Rectal smooth muscle tissue (tissue), 1 donor: Measurements from ENCODE around the gene KRT35.

Source experiments
- H3K27ac ChIP-seq: one replicate; pipeline ENCODE4 v1.7.0; 2013; ENCODE audit warnings: low read depth, low read length, inconsistent platforms
- H3K27me3 ChIP-seq: one replicate; pipeline ENCODE4 v1.7.0; 2013; ENCODE audit warnings: low read length; ENCODE audit not compliant: control insufficient read depth, insufficient read depth
- H3K36me3 ChIP-seq: one replicate; pipeline ENCODE4 v1.7.0; 2013; ENCODE audit warnings: low read length; ENCODE audit not compliant: control insufficient read depth, insufficient read depth
- H3K4me1 ChIP-seq: one replicate; pipeline ENCODE4 v1.7.0; 2013; ENCODE audit warnings: low read length; ENCODE audit not compliant: control insufficient read depth, insufficient read depth
- H3K4me3 ChIP-seq: one replicate; pipeline ENCODE4 v1.7.0; 2013; ENCODE audit warnings: low read length
- H3K9ac ChIP-seq: one replicate; pipeline ENCODE4 v1.7.0; 2013; ENCODE audit warnings: low read length

Gene KRT35

DNA sequence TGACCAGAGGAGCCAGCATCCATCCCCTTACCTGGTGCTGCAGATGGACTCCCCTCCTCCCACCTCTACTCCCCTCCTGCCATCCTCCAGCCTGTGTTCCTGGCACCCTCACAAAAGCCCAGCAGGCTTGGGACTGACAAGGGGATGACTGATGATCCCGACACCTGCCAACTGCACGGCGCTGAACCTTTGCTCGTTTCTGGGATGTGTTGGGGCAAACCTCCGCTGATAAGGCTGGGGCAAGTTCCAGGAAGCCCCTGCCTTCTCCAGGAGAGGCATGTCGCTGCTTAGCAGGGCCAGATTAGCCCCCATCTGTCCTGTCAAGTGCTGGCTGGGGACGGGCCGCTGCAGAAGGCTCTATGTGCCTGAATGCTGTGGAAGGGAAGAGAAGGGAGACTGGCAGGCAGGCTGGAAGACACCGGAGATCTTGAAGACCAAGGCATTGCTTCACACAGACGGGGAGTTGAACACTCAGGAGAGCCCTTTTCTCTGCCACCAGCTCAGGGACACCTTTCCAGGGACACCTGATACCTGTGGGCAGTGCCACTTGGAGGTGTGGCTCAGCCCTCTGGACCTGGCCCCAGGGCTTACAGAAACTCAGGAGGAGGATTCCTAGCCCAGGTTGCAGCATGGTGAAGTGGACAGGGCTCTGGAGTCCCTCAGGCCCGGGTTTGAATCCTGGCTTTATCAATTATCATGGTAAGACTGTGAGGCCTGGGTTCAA lies 38.7 kb upstream of the KRT35 start:
- no peaks in the 10 kb centered on the region for H3K36me3 ChIP-seq
- H3K4me3 ChIP-seq = no peak overlapping the region
- no peaks in the 10 kb centered on the region for H3K27me3 ChIP-seq
- no peaks in the 10 kb centered on the region for H3K4me1 ChIP-seq
- H3K9ac ChIP-seq = no peak overlapping the region
- no peak overlapping the region for H3K27ac ChIP-seq

DNA sequence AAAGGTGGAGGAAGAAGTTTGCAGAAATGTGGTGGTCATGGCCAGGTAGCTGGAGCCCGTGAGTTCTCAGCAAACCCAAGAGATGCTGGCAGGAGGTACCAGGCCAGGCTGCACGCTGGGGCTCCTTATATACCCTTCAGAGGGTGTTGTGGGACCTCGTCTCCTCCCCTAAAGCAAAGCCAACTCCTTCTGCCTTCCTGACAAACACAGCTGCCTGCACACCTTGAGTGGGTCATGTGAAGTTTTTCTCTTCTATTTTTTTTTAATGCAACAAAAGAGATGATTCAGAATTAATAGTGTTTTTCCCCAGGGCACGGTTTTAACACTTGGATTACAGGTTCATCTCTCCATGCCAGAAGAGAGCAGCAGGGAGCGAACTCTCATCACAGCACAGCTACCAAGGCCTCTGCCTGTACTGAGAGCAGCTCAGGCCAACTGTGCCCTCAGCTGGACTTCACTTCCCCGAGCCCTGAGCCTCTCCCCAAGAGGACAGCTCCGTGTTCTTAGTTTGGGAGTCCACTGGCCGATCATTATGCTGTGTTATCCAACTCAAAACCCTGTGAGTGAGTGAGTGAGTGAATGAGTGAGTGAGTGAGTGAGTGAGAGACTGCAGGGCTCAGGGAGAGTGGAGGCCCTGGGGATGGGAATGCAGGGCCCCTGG lies 38.0 kb upstream of the KRT35 start, which contains the start of gene KRT15:
Gene KRT15, minus strand, starts transcription at position 102 of the 661 bp plus-strand sequence. Its CDS starts 63 bp downstream, at position 39.
- H3K27me3 ChIP-seq = no peaks in the 10 kb centered on the region
- H3K4me3 ChIP-seq = no peak within 1 kb of the TSS

DNA sequence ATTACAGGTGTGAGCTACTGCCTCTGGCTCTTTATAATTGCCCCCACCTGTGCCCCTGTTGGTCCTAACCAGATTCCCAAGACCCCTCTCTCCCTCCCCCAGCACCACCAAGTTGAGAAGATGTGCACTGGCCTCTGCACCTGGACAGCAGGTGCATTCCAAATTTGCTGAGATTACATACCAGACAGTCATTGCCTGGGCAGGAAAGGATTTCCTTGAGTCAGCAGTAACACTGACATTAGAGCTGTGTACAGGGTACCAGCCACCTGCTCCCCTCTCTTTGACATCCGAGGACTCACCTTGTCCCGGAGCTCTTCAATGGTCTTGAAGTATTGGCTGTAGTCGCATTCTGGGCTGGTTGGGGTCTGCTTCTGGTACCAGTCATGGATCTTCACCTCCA lies 37.1 kb upstream of the KRT35 start:
- Histone ChIP-seq H3K27me3 (no peaks in the 10 kb centered on the region), H3K27ac (no peak overlapping the region), H3K4me1 (no peaks in the 10 kb centered on the region), H3K36me3 (no peaks in the 10 kb centered on the region), H3K9ac (no peak overlapping the region), H3K4me3 (no peak overlapping the region)

More for the DNA sequence above, 38.0 kb upstream of the KRT35 start, which contains the start of gene KRT15:
- Histone ChIP-seq H3K27ac (no peak within 1 kb of the TSS), H3K36me3 (no peaks in the 10 kb centered on the region), H3K4me1 (no peaks in the 10 kb centered on the region), H3K9ac (no peak within 1 kb of the TSS)

DNA sequence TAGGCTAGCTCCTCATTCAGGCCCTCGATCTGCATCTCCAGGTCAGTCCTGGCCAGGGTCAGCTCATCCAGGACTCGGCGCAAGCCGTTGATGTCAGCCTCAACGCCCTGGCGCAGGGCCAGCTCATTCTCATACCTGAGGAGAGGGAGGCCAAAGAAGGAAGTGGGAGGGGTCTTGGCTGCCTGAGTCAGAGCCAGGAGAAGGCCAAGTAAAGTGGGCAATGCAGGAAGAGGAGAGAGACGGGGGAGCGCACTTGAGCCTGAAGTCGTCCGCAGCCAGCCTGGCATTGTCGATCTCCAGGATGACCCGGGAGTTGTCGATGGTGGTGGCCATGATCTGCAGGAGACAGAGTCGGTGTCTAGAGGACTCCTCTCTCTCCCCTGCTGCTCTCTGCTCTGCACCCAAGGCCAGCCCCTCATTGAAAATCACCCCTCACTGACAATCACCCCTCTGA lies 35.9 kb upstream of the KRT35 start:
- Histone ChIP-seq H3K4me1 (no peaks in the 10 kb centered on the region), H3K36me3 (no peaks in the 10 kb centered on the region), H3K4me3 (no peak overlapping the region)

DNA sequence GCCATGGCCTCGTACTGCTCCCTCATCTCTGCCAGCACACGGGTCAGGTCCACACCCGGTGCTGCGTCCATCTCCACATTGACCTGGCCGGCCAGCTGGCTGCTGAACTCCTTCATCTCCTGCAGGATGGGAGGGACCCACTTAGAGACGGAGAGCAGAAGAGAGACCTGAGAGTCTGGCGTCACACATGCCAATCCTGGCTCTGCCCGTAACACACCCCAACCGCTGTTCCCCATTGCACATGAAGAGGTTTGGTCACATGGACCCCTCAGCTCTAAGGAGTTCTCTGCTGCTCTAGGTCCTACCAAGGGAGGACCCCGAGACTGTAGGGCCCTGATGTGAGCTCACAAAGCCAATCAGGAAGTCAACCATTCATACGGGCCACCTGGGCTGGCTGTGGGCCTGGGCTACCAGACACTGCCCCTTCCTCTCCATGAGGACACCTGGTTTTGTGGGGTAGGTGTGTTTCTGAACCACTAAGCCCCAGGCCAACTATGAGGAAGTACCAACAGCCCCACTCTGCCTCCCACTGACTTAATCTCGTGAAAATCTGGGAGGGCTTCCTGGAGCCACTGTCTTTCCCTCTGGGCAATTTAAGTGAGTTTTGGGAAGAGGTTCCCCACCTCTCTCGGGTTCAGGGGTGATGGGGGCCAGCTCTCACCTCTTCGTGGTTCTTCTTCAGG lies 35.3 kb upstream of the KRT35 start:
- H3K4me1 ChIP-seq = no peaks in the 10 kb centered on the region
- H3K9ac ChIP-seq = no peak overlapping the region
- no peaks in the 10 kb centered on the region for H3K36me3 ChIP-seq
- H3K27ac ChIP-seq = no peak overlapping the region
- no peaks in the 10 kb centered on the region for H3K27me3 ChIP-seq
- H3K4me3 ChIP-seq = no peak overlapping the region

More for the DNA sequence above, 35.9 kb upstream of the KRT35 start:
- no peak overlapping the region for H3K9ac ChIP-seq
- no peak overlapping the region for H3K27ac ChIP-seq
- no peaks in the 10 kb centered on the region for H3K27me3 ChIP-seq

DNA sequence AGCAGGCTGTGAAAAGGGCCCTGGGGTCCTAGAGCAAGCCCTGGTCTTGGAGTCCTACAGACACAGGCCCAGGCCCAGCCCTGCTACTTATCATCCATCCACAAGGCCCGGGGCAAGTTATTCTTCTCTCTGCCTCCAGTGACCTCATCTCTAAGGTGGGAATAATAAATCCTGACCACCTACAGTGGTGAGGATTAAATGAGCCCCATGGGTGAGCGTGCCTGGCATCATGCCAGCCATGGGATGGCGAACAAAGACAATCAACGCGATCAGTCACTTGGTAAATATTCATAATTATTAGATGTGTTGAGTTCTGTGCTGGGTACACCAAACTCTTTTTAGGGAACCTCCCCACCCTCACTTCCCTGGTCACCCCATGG lies 32.2 kb upstream of the KRT35 start:
- Histone ChIP-seq H3K27me3 (no peaks in the 10 kb centered on the region), H3K4me1 (no peaks in the 10 kb centered on the region), H3K27ac (no peak overlapping the region), H3K4me3 (no peak overlapping the region), H3K36me3 (no peaks in the 10 kb centered on the region), H3K9ac (no peak overlapping the region)

DNA sequence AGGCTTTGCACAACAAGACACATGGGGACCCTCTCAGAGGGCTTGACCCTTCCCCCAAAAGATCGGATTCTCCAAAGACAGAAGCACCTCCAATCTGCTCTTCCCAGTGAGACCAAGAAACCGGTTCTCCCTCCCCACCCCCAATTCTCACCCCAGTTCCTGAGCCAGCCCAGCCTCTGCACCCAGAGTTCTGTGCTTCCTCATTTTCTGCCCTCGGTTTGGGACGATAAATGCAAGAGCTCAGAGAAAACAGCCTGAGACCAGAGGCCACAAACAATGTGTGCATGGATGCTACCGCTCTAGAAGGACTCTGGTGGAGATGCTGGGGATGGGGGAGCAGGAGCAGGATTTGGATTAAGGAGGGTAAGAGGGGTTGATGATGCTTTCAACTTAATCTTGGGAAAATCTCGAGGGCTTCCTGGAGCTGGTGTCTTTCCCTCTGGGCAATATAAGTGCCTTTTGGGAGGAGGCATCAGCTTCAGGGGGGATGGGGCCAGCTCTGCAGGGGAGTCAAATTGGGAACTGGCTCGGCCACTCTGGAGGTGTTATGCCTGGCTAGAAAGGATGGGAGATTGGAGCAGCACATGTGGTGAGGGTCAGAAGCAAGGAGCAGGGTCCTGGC lies 31.7 kb upstream of the KRT35 start:
- H3K27ac ChIP-seq = no peak overlapping the region
- no peaks in the 10 kb centered on the region for H3K4me1 ChIP-seq
- no peaks in the 10 kb centered on the region for H3K27me3 ChIP-seq
- no peak overlapping the region for H3K4me3 ChIP-seq
- H3K9ac ChIP-seq = no peak overlapping the region
- no peaks in the 10 kb centered on the region for H3K36me3 ChIP-seq

DNA sequence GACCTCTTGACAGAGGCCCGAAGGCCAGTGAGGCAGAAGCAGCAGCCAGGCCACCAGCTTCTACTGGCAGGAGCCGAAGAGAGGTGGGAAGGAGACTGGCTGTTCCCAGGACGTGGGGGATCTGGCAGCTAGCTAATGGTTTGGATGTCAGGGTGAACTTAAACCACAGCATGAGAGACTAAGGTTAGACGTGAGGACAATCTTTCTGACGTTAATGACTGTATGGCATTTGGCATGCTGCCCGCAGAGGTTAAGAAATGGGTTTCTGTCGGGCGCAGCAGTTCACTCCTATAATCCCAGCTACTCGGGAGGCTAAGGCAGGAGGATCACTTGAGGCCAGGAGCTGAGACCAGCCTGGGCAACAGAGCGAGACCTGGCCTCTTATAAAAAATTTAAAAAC lies 30.8 kb upstream of the KRT35 start:
- H3K9ac ChIP-seq = no peak overlapping the region
- H3K27ac ChIP-seq = no peak overlapping the region

DNA sequence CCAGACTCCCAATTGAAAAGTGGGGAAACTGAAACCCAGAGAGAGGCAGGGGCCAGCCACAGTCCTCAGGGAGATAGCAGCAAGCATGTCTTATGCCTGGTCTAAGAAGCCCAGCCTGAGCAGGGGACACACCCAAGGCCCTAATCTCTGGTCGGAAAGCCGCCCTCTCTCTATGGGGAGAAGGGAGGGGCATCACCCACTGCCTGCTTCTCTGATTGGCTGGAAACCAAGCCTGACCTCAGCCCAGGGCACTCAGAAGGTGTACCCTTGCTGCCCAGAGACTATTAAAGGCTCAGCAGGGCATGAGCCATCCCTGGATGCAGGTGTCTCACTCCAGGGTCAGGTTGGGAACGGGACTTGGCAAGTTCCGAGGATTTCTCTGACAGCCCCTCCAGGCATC lies 30.2 kb upstream of the KRT35 start:
- no peaks in the 10 kb centered on the region for H3K4me1 ChIP-seq
- H3K27me3 ChIP-seq = no peaks in the 10 kb centered on the region
- H3K36me3 ChIP-seq = no peaks in the 10 kb centered on the region
- H3K9ac ChIP-seq = no peak overlapping the region
- H3K27ac ChIP-seq = no peak overlapping the region
- no peak overlapping the region for H3K4me3 ChIP-seq

More for the DNA sequence above, 30.8 kb upstream of the KRT35 start:
- Histone ChIP-seq H3K27me3 (no peaks in the 10 kb centered on the region), H3K4me1 (no peaks in the 10 kb centered on the region), H3K4me3 (no peak overlapping the region), H3K36me3 (no peaks in the 10 kb centered on the region)

DNA sequence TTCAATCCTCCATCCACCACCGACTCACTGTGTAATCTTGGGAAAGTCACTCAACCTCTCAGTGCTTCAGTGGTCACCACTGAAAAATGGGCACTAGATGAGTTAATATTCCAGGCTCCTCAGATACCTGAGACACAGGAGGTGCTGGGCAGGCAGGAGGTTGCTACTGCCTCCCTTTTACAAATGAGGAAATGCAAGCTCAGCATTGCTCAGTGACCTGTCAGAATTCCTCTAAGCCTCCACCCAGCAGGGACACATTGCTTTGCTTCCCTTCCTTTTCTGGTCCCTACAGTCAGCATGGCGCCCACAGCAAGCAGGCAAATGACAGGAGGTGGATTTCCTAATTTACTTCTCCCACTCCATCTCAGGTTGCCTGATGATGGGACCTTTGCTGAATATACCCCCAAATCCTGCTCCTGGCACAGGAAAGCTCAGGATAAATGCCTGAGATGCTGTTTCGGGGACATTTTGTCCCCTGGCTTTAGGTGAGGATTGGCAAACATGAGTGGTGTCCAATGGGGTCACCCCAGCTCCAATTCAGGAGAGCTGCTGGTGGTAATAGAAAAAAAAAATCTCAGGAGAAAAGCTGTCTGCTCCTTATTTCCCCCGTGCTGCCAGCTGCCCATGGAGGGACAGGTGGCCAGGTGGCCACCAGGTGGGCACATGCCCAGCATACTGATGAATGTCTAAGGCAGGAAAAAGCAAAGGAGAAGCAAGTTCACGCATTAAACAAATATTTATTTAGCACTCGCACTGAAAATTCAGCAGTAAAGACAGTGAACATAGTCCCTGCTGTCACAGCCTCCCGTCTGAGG lies 29.5 kb upstream of the KRT35 start:
- Histone ChIP-seq H3K4me3 (no peak overlapping the region), H3K27ac (no peak overlapping the region), H3K36me3 (no peaks in the 10 kb centered on the region), H3K4me1 (no peaks in the 10 kb centered on the region), H3K9ac (no peak overlapping the region), H3K27me3 (no peaks in the 10 kb centered on the region)

DNA sequence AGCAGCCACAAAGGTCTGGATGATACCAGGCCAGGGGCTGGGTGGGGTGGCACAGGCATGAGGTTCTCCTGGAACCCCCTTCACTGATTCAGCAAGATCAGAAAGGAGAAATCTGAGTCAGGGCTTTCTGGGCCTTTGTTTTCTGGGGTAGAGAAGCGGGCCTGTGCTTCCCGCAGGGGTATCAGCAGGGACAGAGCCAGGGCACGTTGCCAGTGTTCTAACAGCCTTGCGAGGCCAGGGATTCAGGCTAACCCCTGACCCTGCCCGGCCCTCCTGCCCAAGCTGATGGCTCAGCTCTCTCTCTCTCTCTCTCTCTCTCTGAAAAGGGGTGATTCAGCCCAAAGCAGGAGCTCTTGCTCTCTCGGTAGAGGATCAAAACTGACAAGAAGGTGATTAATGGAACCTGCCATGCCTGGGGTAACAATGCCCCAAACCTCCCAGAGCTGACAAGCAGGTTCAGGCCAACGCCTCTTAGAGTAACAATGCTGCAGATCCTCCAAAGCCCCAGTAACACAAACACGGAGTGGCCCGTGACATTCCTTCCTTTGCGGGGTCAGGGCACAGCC lies 26.4 kb upstream of the KRT35 start:
- Histone ChIP-seq H3K27ac (no peak overlapping the region), H3K36me3 (no peaks in the 10 kb centered on the region), H3K9ac (no peak overlapping the region), H3K4me3 (no peak overlapping the region), H3K27me3 (no peaks in the 10 kb centered on the region), H3K4me1 (peaks cover 3% of the 10 kb centered on the region)
